ENCODE measurements around the gene PDE6C. TPM values are rescaled to one million over a fixed set of nuclear protein-coding genes. Genes with fewer than 3 reads are reported as not detected.

PDE6C gene
- total and polyA plus RNA-seq, 2 donors (not counting 1 experiment from before 2014, with no cell fraction given) = not detected

GRCh38 chr10:93570383-93570782 lies 42.0 kb upstream of the PDE6C start:
- WGBS (ENCODE audit: insufficient coverage) = no CpG with 5 or more reads among the region's 3 CpGs
- intact Hi-C loops (cut with micrococcal nuclease) = no loop called here
- POLR2A ChIA-PET = no interaction called here
- no peak overlapping the region for H2AFZ ChIP-seq (ENCODE audit: insufficient read depth, low read depth, low read length, poor library complexity, severe bottlenecking)
- no peaks in the 10 kb centered on the region for H4K20me1 ChIP-seq (ENCODE audit: control insufficient read depth, insufficient read depth, low read length, poor library complexity, severe bottlenecking)
- Mint-ChIP-seq H3K4me1 (peaks cover 2% of the 10 kb centered on the region), H3K27ac (no peak overlapping the region), H3K4me3 (no peak overlapping the region), H3K9me3 (ENCODE audit: insufficient read depth) (no peaks in the 10 kb centered on the region), H3K27me3 (peaks cover 72% of the 10 kb centered on the region)
- H3K9ac ChIP-seq (ENCODE audit: low read length) = no peak overlapping the region
- TF ChIP-seq EZH2 (IDR thresholded peaks at IDR 0.05; ENCODE audit: borderline replicate concordance, insufficient read depth, low read depth, low read length, poor library complexity, severe bottlenecking) = no peak
- no peak for TF ChIP-seq CTCF (IDR thresholded peaks at IDR 0.05)
- no peaks in the 10 kb centered on the region for H3K4me1 ChIP-seq (ENCODE audit: control insufficient read depth in 2 of 2, insufficient read depth in 2 of 2, low read length in 2 of 2)
- no peak overlapping the region for H3K27ac ChIP-seq (ENCODE audit: low read length in 2 of 2)
- no peaks in the 10 kb centered on the region for H3K79me2 ChIP-seq (ENCODE audit: control insufficient read depth, insufficient read depth, low read length)
- H3K27me3 ChIP-seq (replicated peaks in 1 of 4; ENCODE audit: control extremely low read depth in 1 of 4, control insufficient read depth in 3 of 4, insufficient read depth in 4 of 4, low read length in 3 of 4) = peaks cover 0 to 40% (median 8%) of the 10 kb centered on the region in 4 experiments
- no peaks in the 10 kb centered on the region for H3K36me3 ChIP-seq (replicated peaks in 1 of 2; ENCODE audit: control extremely low read depth in 1 of 2, control insufficient read depth in 1 of 2, extremely low read depth in 1 of 2, insufficient read depth in 2 of 2, low read length in 1 of 2)
- no peak overlapping the region for H3K4me2 ChIP-seq (replicated peaks; ENCODE audit: low read depth, low read length, poor library complexity, severe bottlenecking)
- ATAC-seq (ENCODE audit: low read depth) = no peak
- CTCF ChIA-PET = interaction anchor here (1.7 kb wide), 1 partner anchor 289 kb away, joined by 3 read pairs; no protein-coding TSS in a partner anchor
- H3K4me3 ChIP-seq (ENCODE audit: control extremely low read depth in 1 of 5, extremely low read depth in 1 of 5, insufficient read depth in 1 of 5, low read depth in 2 of 5, low read length in 4 of 5) = no peak overlapping the region
- DNase-seq = no peak
- no peaks in the 10 kb centered on the region for H3K9me3 ChIP-seq (ENCODE audit: control extremely low read depth in 1 of 3, control insufficient read depth in 2 of 3, insufficient read depth in 1 of 3, low read length in 2 of 3)

- no peak overlapping the region for H2AFZ ChIP-seq (ENCODE audit: insufficient read depth, low read depth, low read length, poor library complexity, severe bottlenecking)
- H3K27me3 Mint-ChIP-seq = peaks cover 56% of the 10 kb centered on the region
- peaks cover 0 to 27% (median 7%) of the 10 kb centered on the region in 4 experiments for H3K27me3 ChIP-seq (replicated peaks in 1 of 4; ENCODE audit: control extremely low read depth in 1 of 4, control insufficient read depth in 3 of 4, insufficient read depth in 4 of 4, low read length in 3 of 4)
- no peaks in the 10 kb centered on the region for H3K79me2 ChIP-seq (ENCODE audit: control insufficient read depth, insufficient read depth, low read length)
- no peak overlapping the region for H3K9ac ChIP-seq (ENCODE audit: low read length)
- no peaks in the 10 kb centered on the region for H3K4me1 ChIP-seq (ENCODE audit: control insufficient read depth in 2 of 2, insufficient read depth in 2 of 2, low read length in 2 of 2)
- H3K4me3 Mint-ChIP-seq = no peak overlapping the region
- ATAC-seq (ENCODE audit: low read depth) (no peak), DNase-seq (no peak)
- CTCF ChIA-PET = no interaction called here
- H3K9me3 ChIP-seq (ENCODE audit: control extremely low read depth in 1 of 3, control insufficient read depth in 2 of 3, insufficient read depth in 1 of 3, low read length in 2 of 3) = no peaks in the 10 kb centered on the region
- WGBS (ENCODE audit: insufficient coverage) = 92% methylated on average over 2 of the region's 2 CpGs
- H3K4me2 ChIP-seq (replicated peaks; ENCODE audit: low read depth, low read length, poor library complexity, severe bottlenecking) = no peak overlapping the region
- intact Hi-C loops (cut with micrococcal nuclease) = no loop called here
- H3K36me3 ChIP-seq (replicated peaks in 1 of 2; ENCODE audit: control extremely low read depth in 1 of 2, control insufficient read depth in 1 of 2, extremely low read depth in 1 of 2, insufficient read depth in 2 of 2, low read length in 1 of 2) = no peaks in the 10 kb centered on the region
- H3K27ac Mint-ChIP-seq = no peak overlapping the region
- H3K27ac ChIP-seq (ENCODE audit: low read length in 2 of 2) = no peak overlapping the region
- H3K9me3 Mint-ChIP-seq (ENCODE audit: insufficient read depth) = no peaks in the 10 kb centered on the region
- no peaks in the 10 kb centered on the region for H4K20me1 ChIP-seq (ENCODE audit: control insufficient read depth, insufficient read depth, low read length, poor library complexity, severe bottlenecking)
- peaks cover 2% of the 10 kb centered on the region for H3K4me1 Mint-ChIP-seq
- TF ChIP-seq EZH2 (IDR thresholded peaks at IDR 0.05; ENCODE audit: borderline replicate concordance, insufficient read depth, low read depth, low read length, poor library complexity, severe bottlenecking) (no peak), CTCF (IDR thresholded peaks at IDR 0.05) (no peak)
- no peak overlapping the region for H3K4me3 ChIP-seq (ENCODE audit: control extremely low read depth in 1 of 5, extremely low read depth in 1 of 5, insufficient read depth in 1 of 5, low read depth in 2 of 5, low read length in 4 of 5)
- POLR2A ChIA-PET = no interaction called here
Measured at GRCh38 chr10:93572606-93573005, 39.7 kb upstream of the PDE6C start.

Measured in B cell (primary cell).